Ascending aorta (tissue), 2 donors: Measurements from ENCODE around the gene ANKRD66. TPM values are rescaled to one million over a fixed set of nuclear protein-coding genes. Genes with fewer than 3 reads are reported as not detected.

ENCODE experiments used
- DNase-seq, 2 donors: peaks; one replicate each; pipeline ENCODE4 v3.0.0-alpha.2; 2019; ENCODE audit warnings: low spot score in 2 of 2
- H3K27ac ChIP-seq, 2 donors: fragments of 200-600 bp; sonication (generic); one replicate each; pipeline ENCODE4 v1.5.1; 2016 to 2017; ENCODE audit warnings: mild to moderate bottlenecking in 1 of 2
- H3K27me3 ChIP-seq: fragments of 200-600 bp; sonication (generic); one replicate; pipeline ENCODE4 v1.5.1; 2017
- H3K36me3 ChIP-seq, 2 donors: fragments of 200-600 bp; sonication (generic); one replicate each; pipeline ENCODE4 v1.5.1; 2016
- H3K4me1 ChIP-seq, 2 donors: fragments of 200-600 bp; sonication (generic); one replicate each; pipeline ENCODE4 v1.5.1; 2016 to 2017; ENCODE audit warnings: mild to moderate bottlenecking in 1 of 2
- H3K4me3 ChIP-seq, 2 donors: fragments of 200-600 bp; sonication (generic); one replicate each; pipeline ENCODE4 v1.5.1; 2016 to 2017; ENCODE audit warnings: mild to moderate bottlenecking in 1 of 2
- H3K9me3 ChIP-seq, 2 donors: fragments of 200-600 bp; sonication (generic); one replicate each; pipeline ENCODE4 v1.5.1; 2016
- CTCF ChIP-seq, 3 experiments: fragments of 200-600 bp in 2 of 3; fragments of 450-650 bp in 1 of 3; sonication (generic) in 2 of 3; IDR thresholded peaks; one replicate each; pipeline ENCODE4 v1.5.1; 2016 to 2019; ENCODE audit warnings: antibody characterized with exemption in 3 of 3, mild to moderate bottlenecking in 1 of 3, moderate library complexity in 1 of 3
- intact Hi-C: fragments of 100-400 bp; cut with DNase I; formaldehyde crosslinking; loops from one replicate; pipeline ENCODE4 v1.15.1; 2023
- total RNA-seq: library from RNA; depleted of rRNA; stranded (reverse); fragments of >200 nt; gene quantifications from one replicate; pipeline ENCODE4 v1.1.0, GENCODE V29; 2016

Gene ANKRD66
- total RNA-seq, 1 donor from 2014 or later = not detected

- no peaks in the 10 kb centered on the region for H3K4me1 ChIP-seq
- H3K27ac ChIP-seq = no peak overlapping the region
- intact Hi-C loops = no loop called here
- TF ChIP-seq CTCF (IDR thresholded peaks at IDR 0.05) = no peak
- H3K36me3 ChIP-seq = no peaks in the 10 kb centered on the region
- H3K9me3 ChIP-seq = no peaks in the 10 kb centered on the region
- no peaks in the 10 kb centered on the region for H3K27me3 ChIP-seq
- DNase-seq = no peak
- no peak overlapping the region for H3K4me3 ChIP-seq
These were observed 27.6 kb upstream of the ANKRD66 start for GRCh38 chr6:46719099-46719498.

GRCh38 chr6:46720401-46720800, 26.3 kb upstream of the ANKRD66 start:
- Histone ChIP-seq H3K36me3 (no peaks in the 10 kb centered on the region), H3K9me3 (no peaks in the 10 kb centered on the region), H3K4me1 (no peaks in the 10 kb centered on the region), H3K4me3 (no peak overlapping the region), H3K27ac (no peak overlapping the region), H3K27me3 (no peaks in the 10 kb centered on the region)
- no peak for TF ChIP-seq CTCF (IDR thresholded peaks at IDR 0.05)
- no peak for DNase-seq
- intact Hi-C loops = no loop called here

GRCh38 chr6:46729787-46730326, 16.9 kb upstream of the ANKRD66 start:
- DNase-seq = no peak
- no peaks in the 10 kb centered on the region for H3K27me3 ChIP-seq
- no peaks in the 10 kb centered on the region for H3K9me3 ChIP-seq
- H3K4me1 ChIP-seq = no peaks in the 10 kb centered on the region
- H3K27ac ChIP-seq = no peak overlapping the region
- intact Hi-C loops = no loop called here
- H3K4me3 ChIP-seq = no peak overlapping the region
- no peaks in the 10 kb centered on the region for H3K36me3 ChIP-seq
- no peak for TF ChIP-seq CTCF (IDR thresholded peaks at IDR 0.05)

GRCh38 chr6:46730921-46731461, 15.7 kb upstream of the ANKRD66 start:
- no peak overlapping the region for H3K27ac ChIP-seq
- intact Hi-C loops = no loop called here
- H3K4me3 ChIP-seq = no peak overlapping the region
- DNase-seq = no peak
- no peaks in the 10 kb centered on the region for H3K9me3 ChIP-seq
- peaks cover 0 to 5% of the 10 kb centered on the region in 2 donors for H3K4me1 ChIP-seq
- H3K27me3 ChIP-seq = no peaks in the 10 kb centered on the region
- H3K36me3 ChIP-seq = no peaks in the 10 kb centered on the region
- no peak for TF ChIP-seq CTCF (IDR thresholded peaks at IDR 0.05)

- Histone ChIP-seq H3K36me3 (no peaks in the 10 kb centered on the region), H3K27me3 (no peaks in the 10 kb centered on the region), H3K9me3 (no peaks in the 10 kb centered on the region), H3K4me1 (peaks cover 0 to 5% of the 10 kb centered on the region in 2 donors), H3K4me3 (no peak overlapping the region), H3K27ac (no peak overlapping the region)
- intact Hi-C loops = no loop called here
- no peak for DNase-seq
- no peak for TF ChIP-seq CTCF (IDR thresholded peaks at IDR 0.05)
These were observed 13.4 kb upstream of the ANKRD66 start for GRCh38 chr6:46733341-46733801.
